Fibroblast of skin of left quadriceps (primary cell): ENCODE data around the gene SERPINA3.

Experiments used
- DNase-seq, 2 experiments: peaks; one replicate each; pipeline ENCODE4 v3.0.0-alpha.2; 2013; ENCODE audit warnings: low read depth in 2 of 2

Gene SERPINA3

GRCh38 chr14:94654071-94654861 lies 42.1 kb downstream of the SERPINA3 start:
- DNase-seq, result no peak

DNA sequence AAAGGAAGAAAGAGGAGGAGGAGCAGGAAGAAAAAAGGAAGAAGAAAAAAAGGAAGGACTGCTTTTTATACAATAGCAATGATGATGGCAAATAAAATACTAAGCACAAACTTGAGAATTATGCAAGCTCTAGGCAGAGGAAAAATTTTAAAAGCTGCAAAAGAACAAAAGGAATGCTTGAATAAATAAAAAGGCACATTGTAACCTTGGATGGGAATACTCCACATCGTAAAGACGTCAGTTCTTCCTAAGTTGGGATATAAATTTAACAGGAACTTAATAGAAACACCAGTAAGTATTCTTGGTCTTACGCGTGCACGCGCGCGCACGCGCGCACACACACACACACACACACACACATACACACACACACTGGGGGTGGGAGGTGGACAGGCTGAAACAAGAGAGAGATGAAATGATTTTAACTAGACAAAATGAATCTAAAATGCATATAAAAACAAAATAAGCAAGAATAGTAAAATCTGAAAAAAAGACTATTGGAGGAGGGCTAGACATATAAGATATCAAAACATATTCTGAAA lies 43.0 kb downstream of the SERPINA3 start:
- DNase-seq, result peak; percentile 12 to 21

GRCh38 chr14:94656043-94656442 lies 43.9 kb downstream of the SERPINA3 start:
- DNase-seq, result no peak

- no peak for DNase-seq
Observed at GRCh38 chr14:94659256-94659655, 47.1 kb downstream of the SERPINA3 start.

DNA sequence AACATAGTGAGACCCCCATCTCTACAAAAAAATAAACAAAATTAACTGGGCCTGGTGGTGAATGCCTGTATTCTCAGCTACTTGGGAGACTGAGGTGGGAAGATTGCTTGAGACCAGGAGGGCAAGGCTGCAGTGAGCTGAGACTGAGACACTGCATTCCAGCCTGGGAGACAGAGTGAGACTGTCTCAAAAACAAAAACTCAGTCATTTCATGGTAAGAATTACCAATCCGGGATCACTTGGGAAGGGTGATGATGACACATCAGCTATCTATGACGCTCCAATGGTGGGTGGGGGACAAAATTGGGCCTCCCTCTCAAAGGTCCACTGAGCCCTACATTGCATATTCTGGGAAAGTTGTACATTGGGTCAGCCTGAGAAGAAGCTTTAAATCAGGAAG lies 47.7 kb downstream of the SERPINA3 start:
- DNase-seq, result no peak

- DNase-seq, result no peak
Observed at GRCh38 chr14:94660306-94660946, 48.2 kb downstream of the SERPINA3 start.

DNA sequence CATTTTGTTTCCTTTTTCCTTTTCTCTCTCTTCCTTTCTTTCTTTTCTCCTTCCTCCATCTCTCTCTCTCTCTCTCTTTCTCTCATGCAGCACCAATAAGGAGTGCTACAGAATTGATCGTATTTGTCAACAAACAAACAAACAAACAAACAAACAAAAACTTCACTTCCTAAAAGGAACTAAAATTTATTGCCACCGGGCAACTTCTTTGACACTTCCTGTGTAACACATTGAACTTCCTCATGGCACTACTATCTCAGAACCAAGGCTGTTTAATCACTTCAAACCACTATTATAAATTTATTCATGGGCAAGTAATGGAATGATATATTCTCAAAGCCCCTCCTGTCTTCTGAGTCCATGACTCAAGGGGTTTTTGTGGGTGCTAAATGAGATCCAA lies 51.3 kb downstream of the SERPINA3 start:
- DNase-seq, result no peak

GRCh38 chr14:94663965-94664704 lies 51.9 kb downstream of the SERPINA3 start:
- DNase-seq, result no peak

DNA sequence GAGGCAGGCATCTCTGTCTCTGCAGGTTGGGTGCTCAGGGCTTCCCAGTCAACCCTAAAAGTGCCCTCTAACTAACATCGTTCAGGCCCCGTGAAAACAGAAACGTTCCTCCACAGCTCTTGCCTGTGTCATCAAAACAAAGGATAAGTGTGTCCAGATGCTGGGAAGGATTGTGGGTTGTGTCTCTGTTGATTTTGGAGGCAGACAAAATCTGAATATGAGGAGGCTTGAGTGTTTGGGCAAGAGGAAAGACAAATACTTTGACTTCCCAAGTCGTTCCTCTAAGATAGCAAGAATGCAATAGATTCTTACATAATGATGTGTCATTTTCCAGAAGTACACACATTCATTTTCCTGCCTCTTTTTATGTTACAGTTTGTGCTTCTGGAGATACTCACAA lies 52.9 kb downstream of the SERPINA3 start:
- DNase-seq, result peak; percentile 77 to 80

DNA sequence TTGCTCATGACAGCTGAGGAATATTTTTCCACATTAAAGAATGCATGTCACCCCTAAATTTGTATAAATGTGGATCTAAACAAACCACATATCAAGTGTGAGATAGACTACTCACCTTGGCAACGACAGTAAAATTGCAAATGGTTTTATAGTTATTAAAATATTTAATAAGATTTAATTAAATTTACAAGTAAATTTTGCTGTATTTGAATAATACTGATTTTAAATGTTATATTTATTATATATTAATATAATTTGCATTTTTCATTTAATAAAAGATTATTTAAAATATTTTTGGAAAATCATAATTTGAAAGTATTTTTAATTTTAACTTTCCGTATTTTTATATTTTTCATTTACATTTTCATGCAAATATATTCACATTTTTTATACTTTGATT lies 53.4 kb downstream of the SERPINA3 start:
- DNase-seq, result no peak

DNA sequence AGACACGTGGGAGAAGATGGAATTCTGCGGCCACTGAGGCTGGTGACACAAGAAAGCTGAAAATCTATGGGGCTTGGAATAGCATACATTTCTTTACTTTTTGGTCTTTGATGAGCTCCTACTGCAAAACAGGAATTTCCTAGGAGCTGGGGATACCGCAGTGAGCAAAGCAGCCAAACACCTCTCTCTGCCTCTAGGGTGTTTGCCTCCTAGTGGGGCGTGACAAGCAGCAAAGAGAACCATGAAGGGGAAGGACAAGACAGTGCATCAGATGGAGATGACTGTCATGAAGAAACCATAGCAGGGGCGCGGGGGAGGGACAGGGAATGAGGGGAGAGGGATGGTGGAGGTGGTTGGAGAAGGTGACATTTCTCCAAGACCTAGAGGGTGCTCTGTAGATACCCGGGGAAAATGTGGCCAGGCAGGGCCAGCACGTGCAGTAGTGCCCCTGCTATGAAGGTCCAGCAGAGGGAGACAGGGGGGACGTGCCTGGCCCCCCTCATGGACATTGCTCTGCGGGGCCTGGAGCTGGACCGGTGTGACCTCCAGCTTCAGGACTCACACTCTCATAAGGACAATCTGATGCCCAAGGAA lies 58.6 kb downstream of the SERPINA3 start:
- DNase-seq, result no peak

GRCh38 chr14:94671870-94672444 lies 59.8 kb downstream of the SERPINA3 start:
- no peak for DNase-seq

DNA sequence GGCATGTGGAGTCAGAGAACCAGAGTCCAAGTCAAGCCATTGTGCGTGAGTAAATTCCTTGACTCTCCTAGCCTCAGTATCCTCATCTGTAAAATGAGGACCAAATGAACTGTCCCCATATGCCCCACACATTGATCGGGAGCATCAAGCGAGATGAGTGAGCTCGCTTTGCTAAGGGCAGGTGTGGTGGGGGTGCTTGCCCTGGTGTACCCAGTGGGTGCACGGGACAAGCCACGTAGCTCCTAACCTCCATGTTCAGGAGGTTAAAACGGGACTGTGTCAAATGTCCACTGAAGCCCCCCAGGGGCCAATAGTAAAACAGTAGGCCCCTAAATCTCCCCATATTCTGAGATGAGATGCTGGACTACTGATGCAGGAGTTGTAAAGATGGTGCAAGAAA lies 60.9 kb downstream of the SERPINA3 start:
- DNase-seq, result no peak
